HG03378 (cell line): ENCODE results near the gene PRKCH.

Experiments
- ATAC-seq: cut with Tn5 transposase; IDR thresholded peaks from one replicate; pipeline ENCODE4 v1.9.1; 2021; ENCODE audit warnings: mild to moderate bottlenecking, moderate library complexity; ENCODE audit not compliant: unreplicated experiment

Gene PRKCH

GRCh38 chr14:61321385-61322010 is at the start of gene PRKCH:
PRKCH (plus strand) TSS chr14:61321579; CDS start chr14:61322102, 523 bp downstream.
- ATAC-seq, result peak; percentile 60

GRCh38 chr14:61277232-61277631 is 44.1 kb upstream of the PRKCH start:
- no peak for ATAC-seq

- ATAC-seq, result no peak
Observed at GRCh38 chr14:61277784-61278183, 43.6 kb upstream of the PRKCH start.

- no peak for ATAC-seq
Observed at GRCh38 chr14:61279082-61279481, 42.3 kb upstream of the PRKCH start.

- no peak for ATAC-seq
Observed at GRCh38 chr14:61280092-61280525, 41.3 kb upstream of the PRKCH start.

GRCh38 chr14:61280526-61281185 is 40.7 kb upstream of the PRKCH start:
- no peak for ATAC-seq

GRCh38 chr14:61281186-61281947 is 40.0 kb upstream of the PRKCH start, which contains the start of gene TMEM30B:
TMEM30B (minus strand) TSS chr14:61281338; CDS start chr14:61281147, 191 bp downstream.
- ATAC-seq, result no peak

GRCh38 chr14:61281948-61282275 is 39.5 kb upstream of the PRKCH start:
- ATAC-seq, result no peak

- no peak for ATAC-seq
Observed at GRCh38 chr14:61282746-61283145, 38.6 kb upstream of the PRKCH start.

GRCh38 chr14:61284001-61284400 is 37.4 kb upstream of the PRKCH start:
- no peak for ATAC-seq

- no peak for ATAC-seq
Observed at GRCh38 chr14:61285364-61285763, 36.0 kb upstream of the PRKCH start.

GRCh38 chr14:61287196-61287595 is 34.2 kb upstream of the PRKCH start:
- no peak for ATAC-seq

- no peak for ATAC-seq
Observed at GRCh38 chr14:61288228-61288627, 33.2 kb upstream of the PRKCH start.

- ATAC-seq, result no peak
Observed at GRCh38 chr14:61288720-61289119, 32.7 kb upstream of the PRKCH start.

GRCh38 chr14:61290701-61291100 is 30.7 kb upstream of the PRKCH start:
- ATAC-seq, result no peak

GRCh38 chr14:61296151-61296550 is 25.2 kb upstream of the PRKCH start:
- ATAC-seq, result no peak

GRCh38 chr14:61296719-61297502 is 24.5 kb upstream of the PRKCH start:
- peak; percentile 54 for ATAC-seq

GRCh38 chr14:61297581-61297980 is 23.8 kb upstream of the PRKCH start:
- no peak for ATAC-seq

- no peak for ATAC-seq
Observed at GRCh38 chr14:61298824-61299223, 22.6 kb upstream of the PRKCH start.

- no peak for ATAC-seq
Observed at GRCh38 chr14:61300209-61300608, 21.2 kb upstream of the PRKCH start.

- no peak for ATAC-seq
Observed at GRCh38 chr14:61300754-61301153, 20.6 kb upstream of the PRKCH start.
